ENCODE results near the gene ZXDA.
"Not testable (repeated sequence)": the region's sequence is repeated elsewhere in the genome, so short reads cannot be mapped to it uniquely, and the experiment has no call there.

The ZXDA gene

GRCh38 chrX:57910287-57910912 lies at the start of gene ZXDA:
ZXDA (minus strand) TSS chrX:57910458; CDS start chrX:57910420, 38 bp downstream.
- in situ Hi-C loops (cut with MboI; ENCODE audit: low sequenced_read_pairs) = not testable (repeated sequence)

- in situ Hi-C loops (cut with MboI; ENCODE audit: low sequenced_read_pairs) = no loop called here
These were observed 42.0 kb upstream of the ZXDA start for GRCh38 chrX:57952320-57952678.

GRCh38 chrX:57951666-57952319 lies 41.5 kb upstream of the ZXDA start:
- in situ Hi-C loops (cut with MboI; ENCODE audit: low sequenced_read_pairs) = no loop called here

- in situ Hi-C loops (cut with MboI; ENCODE audit: low sequenced_read_pairs) = no loop called here
These were observed 23.1 kb upstream of the ZXDA start for GRCh38 chrX:57933321-57933720.

GRCh38 chrX:57932266-57932665 lies 22.0 kb upstream of the ZXDA start:
- in situ Hi-C loops (cut with MboI; ENCODE audit: low sequenced_read_pairs) = no loop called here

- in situ Hi-C loops (cut with MboI; ENCODE audit: low sequenced_read_pairs) = no loop called here
These were observed 19.8 kb upstream of the ZXDA start for GRCh38 chrX:57930051-57930450.

GRCh38 chrX:57929373-57929772 lies 19.1 kb upstream of the ZXDA start:
- in situ Hi-C loops (cut with MboI; ENCODE audit: low sequenced_read_pairs) = no loop called here

- in situ Hi-C loops (cut with MboI; ENCODE audit: low sequenced_read_pairs) = no loop called here
These were observed 15.5 kb upstream of the ZXDA start for GRCh38 chrX:57925806-57926205.

- in situ Hi-C loops (cut with MboI; ENCODE audit: low sequenced_read_pairs) = no loop called here
These were observed 8.6 kb upstream of the ZXDA start for GRCh38 chrX:57918750-57919436.

GRCh38 chrX:57915680-57916079 lies 5.4 kb upstream of the ZXDA start:
- in situ Hi-C loops (cut with MboI; ENCODE audit: low sequenced_read_pairs) = no loop called here

GRCh38 chrX:57909595-57910286 lies 517 bp downstream of the ZXDA start:
- in situ Hi-C loops (cut with MboI; ENCODE audit: low sequenced_read_pairs) = not testable (repeated sequence)

GRCh38 chrX:57908972-57909594 lies 1.2 kb downstream of the ZXDA start:
- in situ Hi-C loops (cut with MboI; ENCODE audit: low sequenced_read_pairs) = not testable (repeated sequence)

- in situ Hi-C loops (cut with MboI; ENCODE audit: low sequenced_read_pairs) = no loop called here
These were observed 3.5 kb downstream of the ZXDA start for GRCh38 chrX:57906790-57907189.

GRCh38 chrX:57905141-57905540 lies 5.1 kb downstream of the ZXDA start:
- in situ Hi-C loops (cut with MboI; ENCODE audit: low sequenced_read_pairs) = no loop called here

- in situ Hi-C loops (cut with MboI; ENCODE audit: low sequenced_read_pairs) = no loop called here
These were observed 5.9 kb downstream of the ZXDA start for GRCh38 chrX:57904176-57904880.

GRCh38 chrX:57902633-57903032 lies 7.6 kb downstream of the ZXDA start:
- in situ Hi-C loops (cut with MboI; ENCODE audit: low sequenced_read_pairs) = no loop called here

- in situ Hi-C loops (cut with MboI; ENCODE audit: low sequenced_read_pairs) = no loop called here
These were observed 8.8 kb downstream of the ZXDA start for GRCh38 chrX:57901466-57901865.

GRCh38 chrX:57900975-57901374 lies 9.3 kb downstream of the ZXDA start:
- in situ Hi-C loops (cut with MboI; ENCODE audit: low sequenced_read_pairs) = no loop called here

- in situ Hi-C loops (cut with MboI; ENCODE audit: low sequenced_read_pairs) = no loop called here
These were observed 10.4 kb downstream of the ZXDA start for GRCh38 chrX:57899906-57900305.

- in situ Hi-C loops (cut with MboI; ENCODE audit: low sequenced_read_pairs) = no loop called here
These were observed 11.2 kb downstream of the ZXDA start for GRCh38 chrX:57899064-57899463.

- in situ Hi-C loops (cut with MboI; ENCODE audit: low sequenced_read_pairs) = no loop called here
These were observed 38.8 kb downstream of the ZXDA start for GRCh38 chrX:57871463-57871862.

All from hTERT RPE-1 (cell line).